Subcutaneous adipose tissue (tissue), 4 donors: ENCODE data around the gene TRPV4. TPM values are rescaled to one million over a fixed set of nuclear protein-coding genes. Genes with fewer than 3 reads are reported as not detected.

Source experiments
- CTCF ChIP-seq: fragments of 450-650 bp; IDR thresholded peaks from one replicate; pipeline ENCODE4 v1.5.1; 2016; ENCODE audit warnings: low read depth, mild to moderate bottlenecking, control low read depth, antibody characterized with exemption, moderate library complexity
- total RNA-seq, 4 donors: library from RNA; depleted of rRNA; stranded (reverse); fragments of >200 nt; gene quantifications; one replicate each; pipeline ENCODE4 v1.1.0, GENCODE V29; 2016

The TRPV4 gene
- total RNA-seq, 4 donors from 2014 or later: 0.88 to 1.7 (median 1.2) TPM

- TF ChIP-seq CTCF: no peak
Observed at GRCh38 chr12:109868182-109869051, 35.2 kb upstream of the TRPV4 start.

- no peak for TF ChIP-seq CTCF
Observed at GRCh38 chr12:109864916-109865315, 31.7 kb upstream of the TRPV4 start.

- no peak for TF ChIP-seq CTCF
Observed at GRCh38 chr12:109863847-109864712, 30.9 kb upstream of the TRPV4 start.

GRCh38 chr12:109861689-109862314, 28.6 kb upstream of the TRPV4 start:
- no peak for TF ChIP-seq CTCF

- no peak for TF ChIP-seq CTCF
Observed at GRCh38 chr12:109860977-109861376, 27.8 kb upstream of the TRPV4 start.

GRCh38 chr12:109858764-109859163, 25.6 kb upstream of the TRPV4 start:
- TF ChIP-seq CTCF: no peak

GRCh38 chr12:109857715-109858114, 24.5 kb upstream of the TRPV4 start:
- TF ChIP-seq CTCF: no peak
